Mucosa of stomach (tissue), 1 donor: ENCODE results near the gene PLCD3.

Source experiments
- H3K27me3 ChIP-seq: one replicate; pipeline ENCODE4 v1.7.0; 2013; ENCODE audit warnings: mild to moderate bottlenecking, low read length; ENCODE audit not compliant: control insufficient read depth, insufficient read depth
- H3K36me3 ChIP-seq: one replicate; pipeline ENCODE4 v1.7.0; 2013; ENCODE audit warnings: low read length; ENCODE audit not compliant: control insufficient read depth, insufficient read depth
- H3K4me1 ChIP-seq: one replicate; pipeline ENCODE4 v1.7.0; 2013; ENCODE audit warnings: mild to moderate bottlenecking, low read length; ENCODE audit not compliant: control insufficient read depth, insufficient read depth
- H3K4me3 ChIP-seq: one replicate; pipeline ENCODE4 v1.7.0; 2013; ENCODE audit warnings: low read length
- H3K9ac ChIP-seq: one replicate; pipeline ENCODE4 v1.7.0; 2013; ENCODE audit warnings: mild to moderate bottlenecking, low read length, moderate library complexity
- H3K9me3 ChIP-seq: one replicate; pipeline ENCODE4 v1.7.0; 2013; ENCODE audit warnings: mild to moderate bottlenecking, low read length, moderate library complexity; ENCODE audit not compliant: control insufficient read depth
- donor health status: Pancreatic carcinoma.

Gene PLCD3

GRCh38 chr17:45117848-45118646 lies 14.3 kb downstream of the PLCD3 start:
- peaks cover 15% of the 10 kb centered on the region for H3K4me1 ChIP-seq
- no peak overlapping the region for H3K9ac ChIP-seq
- H3K9me3 ChIP-seq = no peaks in the 10 kb centered on the region
- peaks cover 3% of the 10 kb centered on the region for H3K36me3 ChIP-seq
- no peaks in the 10 kb centered on the region for H3K27me3 ChIP-seq
- H3K4me3 ChIP-seq = no peak overlapping the region

GRCh38 chr17:45117334-45117733 lies 15.0 kb downstream of the PLCD3 start:
- Histone ChIP-seq H3K36me3 (peaks cover 5% of the 10 kb centered on the region), H3K4me3 (no peak overlapping the region), H3K27me3 (no peaks in the 10 kb centered on the region), H3K9ac (no peak overlapping the region), H3K4me1 (peaks cover 8% of the 10 kb centered on the region), H3K9me3 (no peaks in the 10 kb centered on the region)

GRCh38 chr17:45116434-45117016 lies 15.8 kb downstream of the PLCD3 start:
- H3K27me3 ChIP-seq = no peaks in the 10 kb centered on the region
- H3K9ac ChIP-seq = no peak overlapping the region
- peaks cover 9% of the 10 kb centered on the region for H3K36me3 ChIP-seq
- no peaks in the 10 kb centered on the region for H3K4me1 ChIP-seq
- H3K9me3 ChIP-seq = no peaks in the 10 kb centered on the region
- H3K4me3 ChIP-seq = no peak overlapping the region

GRCh38 chr17:45115871-45116270 lies 16.4 kb downstream of the PLCD3 start:
- no peaks in the 10 kb centered on the region for H3K27me3 ChIP-seq
- no peak overlapping the region for H3K9ac ChIP-seq
- H3K4me1 ChIP-seq = no peaks in the 10 kb centered on the region
- H3K4me3 ChIP-seq = no peak overlapping the region
- H3K9me3 ChIP-seq = no peaks in the 10 kb centered on the region
- H3K36me3 ChIP-seq = peaks cover 9% of the 10 kb centered on the region

GRCh38 chr17:45115015-45115625 lies 17.2 kb downstream of the PLCD3 start:
- Histone ChIP-seq H3K36me3 (peaks cover 9% of the 10 kb centered on the region), H3K4me1 (no peaks in the 10 kb centered on the region), H3K9ac (no peak overlapping the region)

GRCh38 chr17:45114117-45114932 lies 18.0 kb downstream of the PLCD3 start:
- no peaks in the 10 kb centered on the region for H3K27me3 ChIP-seq
- no peak overlapping the region for H3K9ac ChIP-seq
- peaks cover 9% of the 10 kb centered on the region for H3K36me3 ChIP-seq
- H3K4me3 ChIP-seq = no peak overlapping the region
- no peaks in the 10 kb centered on the region for H3K9me3 ChIP-seq
- H3K4me1 ChIP-seq = no peaks in the 10 kb centered on the region

More at GRCh38 chr17:45115015-45115625, 17.2 kb downstream of the PLCD3 start:
- H3K4me3 ChIP-seq = no peak overlapping the region
- H3K9me3 ChIP-seq = no peaks in the 10 kb centered on the region
- no peaks in the 10 kb centered on the region for H3K27me3 ChIP-seq

- H3K36me3 ChIP-seq = peaks cover 9% of the 10 kb centered on the region
These were observed 18.9 kb downstream of the PLCD3 start for GRCh38 chr17:45113424-45113754.

GRCh38 chr17:45112559-45113423 lies 19.5 kb downstream of the PLCD3 start:
- no peaks in the 10 kb centered on the region for H3K9me3 ChIP-seq
- H3K27me3 ChIP-seq = no peaks in the 10 kb centered on the region
- peaks cover 5% of the 10 kb centered on the region for H3K4me1 ChIP-seq
- no peak overlapping the region for H3K9ac ChIP-seq
- no peak overlapping the region for H3K4me3 ChIP-seq
- H3K36me3 ChIP-seq = peaks cover 9% of the 10 kb centered on the region

More at GRCh38 chr17:45113424-45113754, 18.9 kb downstream of the PLCD3 start:
- Histone ChIP-seq H3K4me3 (no peak overlapping the region), H3K27me3 (no peaks in the 10 kb centered on the region), H3K9me3 (no peaks in the 10 kb centered on the region), H3K9ac (no peak overlapping the region), H3K4me1 (peaks cover 5% of the 10 kb centered on the region)

GRCh38 chr17:45111850-45112249 lies 20.5 kb downstream of the PLCD3 start:
- Histone ChIP-seq H3K9ac (no peak overlapping the region), H3K36me3 (peaks cover 13% of the 10 kb centered on the region), H3K9me3 (no peaks in the 10 kb centered on the region), H3K4me1 (peaks cover 5% of the 10 kb centered on the region), H3K4me3 (no peak overlapping the region), H3K27me3 (no peaks in the 10 kb centered on the region)

GRCh38 chr17:45110676-45111611 lies 21.4 kb downstream of the PLCD3 start:
- H3K36me3 ChIP-seq = peaks cover 22% of the 10 kb centered on the region
- peaks cover 5% of the 10 kb centered on the region for H3K4me1 ChIP-seq

More at GRCh38 chr17:45110676-45111611, 21.4 kb downstream of the PLCD3 start:
- Histone ChIP-seq H3K9ac (no peak overlapping the region), H3K9me3 (no peaks in the 10 kb centered on the region), H3K27me3 (no peaks in the 10 kb centered on the region), H3K4me3 (no peak overlapping the region)
